Measurements from ENCODE around the gene LYRM1.

DNA sequence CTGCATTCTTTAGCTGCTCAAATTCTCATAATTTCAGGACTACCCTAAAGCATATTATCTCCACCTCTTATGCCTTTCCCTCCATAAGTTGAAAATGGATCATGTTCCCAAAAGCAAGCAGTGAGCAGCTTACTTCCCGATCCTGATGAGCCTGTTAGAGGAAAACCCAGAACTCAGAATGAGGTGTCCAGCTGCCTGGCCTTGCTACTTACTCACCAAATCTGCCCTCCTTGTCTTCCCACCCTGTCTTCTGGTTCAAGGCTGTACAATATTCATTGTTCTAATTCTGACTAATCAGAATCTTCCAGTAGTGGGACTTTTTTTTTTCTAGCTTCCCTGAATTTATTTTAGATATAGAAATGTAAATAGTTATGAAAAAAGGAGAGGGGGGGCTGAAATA is 10.8 kb downstream of the LYRM1 start:
- TF ChIP-seq, protein P1, sequence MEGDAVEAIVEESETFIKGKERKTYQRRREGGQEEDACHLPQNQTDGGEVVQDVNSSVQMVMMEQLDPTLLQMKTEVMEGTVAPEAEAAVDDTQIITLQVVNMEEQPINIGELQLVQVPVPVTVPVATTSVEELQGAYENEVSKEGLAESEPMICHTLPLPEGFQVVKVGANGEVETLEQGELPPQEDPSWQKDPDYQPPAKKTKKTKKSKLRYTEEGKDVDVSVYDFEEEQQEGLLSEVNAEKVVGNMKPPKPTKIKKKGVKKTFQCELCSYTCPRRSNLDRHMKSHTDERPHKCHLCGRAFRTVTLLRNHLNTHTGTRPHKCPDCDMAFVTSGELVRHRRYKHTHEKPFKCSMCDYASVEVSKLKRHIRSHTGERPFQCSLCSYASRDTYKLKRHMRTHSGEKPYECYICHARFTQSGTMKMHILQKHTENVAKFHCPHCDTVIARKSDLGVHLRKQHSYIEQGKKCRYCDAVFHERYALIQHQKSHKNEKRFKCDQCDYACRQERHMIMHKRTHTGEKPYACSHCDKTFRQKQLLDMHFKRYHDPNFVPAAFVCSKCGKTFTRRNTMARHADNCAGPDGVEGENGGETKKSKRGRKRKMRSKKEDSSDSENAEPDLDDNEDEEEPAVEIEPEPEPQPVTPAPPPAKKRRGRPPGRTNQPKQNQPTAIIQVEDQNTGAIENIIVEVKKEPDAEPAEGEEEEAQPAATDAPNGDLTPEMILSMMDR (conservative IDR thresholded peaks at IDR 0.05; ENCODE audit: low read length) = no peak
- no peak for TF ChIP-seq EZH2phosphoT487 (IDR thresholded peaks at IDR 0.05; ENCODE audit: borderline replicate concordance)
